Right hindlimb (tissue), 1 donor: ENCODE results near the gene F5.
"Not testable (repeated sequence)": the region's sequence is repeated elsewhere in the genome, so short reads cannot be mapped to it uniquely, and the experiment has no call there.

Experiments used
- DNase-seq: peaks from one replicate; pipeline ENCODE4 v3.0.0-alpha.2; 2018

F5 gene

GRCh38 chr1:169538998-169539871 is 47.0 kb downstream of the F5 start:
- no peak for DNase-seq

- DNase-seq, result no peak
Measured at GRCh38 chr1:169534653-169535052, 51.6 kb downstream of the F5 start.

GRCh38 chr1:169533528-169534190 is 52.6 kb downstream of the F5 start:
- DNase-seq, result not testable (repeated sequence)

GRCh38 chr1:169530448-169530847 is 55.8 kb downstream of the F5 start:
- no peak for DNase-seq

GRCh38 chr1:169529068-169529642 is 57.1 kb downstream of the F5 start:
- no peak for DNase-seq

- DNase-seq, result no peak
Measured at GRCh38 chr1:169528215-169529067, 57.8 kb downstream of the F5 start.

- DNase-seq, result no peak
Measured at GRCh38 chr1:169527451-169528214, 58.6 kb downstream of the F5 start.

GRCh38 chr1:169527001-169527400 is 59.3 kb downstream of the F5 start:
- no peak for DNase-seq

GRCh38 chr1:169526120-169526832 is 60.0 kb downstream of the F5 start:
- no peak for DNase-seq

GRCh38 chr1:169525391-169525790 is 60.9 kb downstream of the F5 start:
- DNase-seq, result no peak

- DNase-seq, result no peak
Measured at GRCh38 chr1:169523904-169524303, 62.4 kb downstream of the F5 start.

- DNase-seq, result no peak
Measured at GRCh38 chr1:169521226-169521625, 65.1 kb downstream of the F5 start.

- no peak for DNase-seq
Measured at GRCh38 chr1:169517558-169518186, 68.6 kb downstream of the F5 start.

GRCh38 chr1:169515641-169516040 is 70.6 kb downstream of the F5 start:
- no peak for DNase-seq

- DNase-seq, result no peak
Measured at GRCh38 chr1:169514566-169515270, 71.6 kb downstream of the F5 start.

GRCh38 chr1:169513208-169513607 is 73.1 kb downstream of the F5 start:
- no peak for DNase-seq

GRCh38 chr1:169511316-169512005 is 74.8 kb downstream of the F5 start:
- DNase-seq, result no peak

- no peak for DNase-seq
Measured at GRCh38 chr1:169510060-169510459, 76.2 kb downstream of the F5 start.

GRCh38 chr1:169509354-169509753 is 76.9 kb downstream of the F5 start:
- no peak for DNase-seq
